Activated T-helper 1 cell treated with anti-CD3 and anti-CD28 coated beads, Interleukin-12 subunit alpha, Interleukin-12 subunit beta, Interleukin-2, Interleukin-4 antibody, amounts not matched to agents 30 ng/mL and 10 ng/mL and 1 ng/mL, durations not matched to agents 14 hours and 24 hours and 36 hours (primary cell): ENCODE results near the gene TBC1D10A. TPM values are rescaled to one million over a fixed set of nuclear protein-coding genes. Genes with fewer than 3 reads are reported as not detected.

Source experiments
- DNase-seq: peaks from one replicate; pipeline ENCODE4 v3.0.0; 2021; ENCODE audit warnings: low spot score
- H3K27ac Mint-ChIP-seq: one replicate; pipeline ENCODE4 v1.8.0; 2021; ENCODE audit warnings: mild to moderate bottlenecking, mixed read lengths
- H3K27me3 Mint-ChIP-seq: one replicate; pipeline ENCODE4 v1.8.0; 2022; ENCODE audit warnings: mild to moderate bottlenecking, moderate library complexity, mixed read lengths; ENCODE audit not compliant: insufficient read depth
- H3K36me3 Mint-ChIP-seq: one replicate; pipeline ENCODE4 v1.8.0; 2021; ENCODE audit warnings: low read depth, mixed read lengths
- H3K4me1 Mint-ChIP-seq: one replicate; pipeline ENCODE4 v1.8.0; 2021; ENCODE audit warnings: low read depth, mixed read lengths
- H3K4me3 Mint-ChIP-seq: one replicate; pipeline ENCODE4 v1.8.0; 2021; ENCODE audit warnings: mild to moderate bottlenecking, moderate library complexity, mixed read lengths
- H3K9me3 Mint-ChIP-seq: one replicate; pipeline ENCODE4 v1.8.0; 2021; ENCODE audit warnings: mixed read lengths
- intact Hi-C: fragments of 100-400 bp; cut with micrococcal nuclease; formaldehyde crosslinking; loops from one replicate; pipeline ENCODE4 v1.15.1; 2024
- total RNA-seq: library from RNA; stranded (reverse); gene quantifications from 2 replicates; pipeline ENCODE4 v1.2.3, GENCODE V29; 2022

The TBC1D10A gene
- total RNA-seq, 1 donor from 2014 or later = 17.3 TPM

- intact Hi-C loops = no loop called here
- Mint-ChIP-seq H3K27ac (peak overlapping the region; percentile 53), H3K4me1 (peaks cover 91% of the 10 kb centered on the region), H3K4me3 (peak overlapping the region; percentile 50), H3K36me3 (peaks cover 12% of the 10 kb centered on the region), H3K9me3 (no peaks in the 10 kb centered on the region), H3K27me3 (no peaks in the 10 kb centered on the region)
- no peak for DNase-seq
These were observed 15.6 kb downstream of the TBC1D10A start for GRCh38 chr22:30310881-30311771.

GRCh38 chr22:30309951-30310741 lies 16.6 kb downstream of the TBC1D10A start:
- Mint-ChIP-seq H3K27ac (peak overlapping the region; percentile 81), H3K9me3 (no peaks in the 10 kb centered on the region), H3K4me3 (peak overlapping the region; percentile 50), H3K36me3 (peaks cover 12% of the 10 kb centered on the region), H3K27me3 (no peaks in the 10 kb centered on the region), H3K4me1 (peaks cover 91% of the 10 kb centered on the region)
- intact Hi-C loops = loop anchor here (5.0 kb wide), 1 partner anchor 77 kb away; the partner anchor contains the start of gene RNF215
- DNase-seq = no peak

GRCh38 chr22:30308518-30309230 lies 18.1 kb downstream of the TBC1D10A start:
- Mint-ChIP-seq H3K36me3 (peaks cover 11% of the 10 kb centered on the region), H3K27ac (peak overlapping the region; percentile 70), H3K27me3 (no peaks in the 10 kb centered on the region), H3K4me1 (peaks cover 90% of the 10 kb centered on the region), H3K4me3 (peak overlapping the region; percentile 3), H3K9me3 (no peaks in the 10 kb centered on the region)
- intact Hi-C loops = loop anchor here (5.0 kb wide), 1 partner anchor 79 kb away; the partner anchor contains the start of gene RNF215
- DNase-seq = no peak

GRCh38 chr22:30308093-30308492 lies 18.6 kb downstream of the TBC1D10A start:
- Mint-ChIP-seq H3K9me3 (no peaks in the 10 kb centered on the region), H3K36me3 (peaks cover 16% of the 10 kb centered on the region), H3K27ac (peak overlapping the region; percentile 70), H3K4me3 (peak overlapping the region; percentile 3), H3K4me1 (peaks cover 94% of the 10 kb centered on the region), H3K27me3 (no peaks in the 10 kb centered on the region)
- DNase-seq = no peak
- intact Hi-C loops = loop anchor here (5.0 kb wide), 1 partner anchor 79 kb away; the partner anchor contains the start of gene RNF215

- peaks cover 20% of the 10 kb centered on the region for H3K36me3 Mint-ChIP-seq
- DNase-seq = no peak
- intact Hi-C loops = loop anchor here (5.0 kb wide), 1 partner anchor 80 kb away; the partner anchor contains the start of gene RNF215
- H3K27ac Mint-ChIP-seq = peak overlapping the region; percentile 95
- H3K4me3 Mint-ChIP-seq = peak overlapping the region; percentile 77
- H3K27me3 Mint-ChIP-seq = no peaks in the 10 kb centered on the region
- H3K9me3 Mint-ChIP-seq = no peaks in the 10 kb centered on the region
- peaks cover 94% of the 10 kb centered on the region for H3K4me1 Mint-ChIP-seq
These were observed 19.6 kb downstream of the TBC1D10A start for GRCh38 chr22:30307041-30307574.

GRCh38 chr22:30306627-30307011 lies 20.1 kb downstream of the TBC1D10A start:
- Mint-ChIP-seq H3K27me3 (no peaks in the 10 kb centered on the region), H3K4me3 (peak overlapping the region; percentile 77), H3K27ac (peak overlapping the region; percentile 95), H3K9me3 (no peaks in the 10 kb centered on the region), H3K4me1 (peaks cover 94% of the 10 kb centered on the region), H3K36me3 (peaks cover 20% of the 10 kb centered on the region)
- intact Hi-C loops = loop anchor here (1.0 to 5.0 kb wide), 4 partner anchors 9 to 81 kb away; partner anchors contain the start of genes CASTOR1, RNF215 and SF3A1
- no peak for DNase-seq

GRCh38 chr22:30305906-30306626 lies 20.7 kb downstream of the TBC1D10A start:
- DNase-seq = no peak
- intact Hi-C loops = loop anchor here (1.0 to 5.0 kb wide), 5 partner anchors 9 to 81 kb away; partner anchors contain the start of genes CASTOR1, RNF215 and SF3A1
- Mint-ChIP-seq H3K9me3 (no peaks in the 10 kb centered on the region), H3K27ac (peak overlapping the region; percentile 95), H3K36me3 (peaks cover 20% of the 10 kb centered on the region), H3K4me1 (peaks cover 94% of the 10 kb centered on the region), H3K4me3 (peak overlapping the region; percentile 77), H3K27me3 (no peaks in the 10 kb centered on the region)

GRCh38 chr22:30305519-30305905 lies 21.2 kb downstream of the TBC1D10A start:
- peaks cover 93% of the 10 kb centered on the region for H3K4me1 Mint-ChIP-seq
- intact Hi-C loops = loop anchor here (1.0 to 5.0 kb wide), 2 partner anchors 22 to 82 kb away; partner anchors contain the start of gene RNF215
- peak overlapping the region; percentile 77 for H3K4me3 Mint-ChIP-seq
- no peaks in the 10 kb centered on the region for H3K9me3 Mint-ChIP-seq
- DNase-seq = peak; percentile 68
- peak overlapping the region; percentile 95 for H3K27ac Mint-ChIP-seq
- H3K36me3 Mint-ChIP-seq = peaks cover 23% of the 10 kb centered on the region
- no peaks in the 10 kb centered on the region for H3K27me3 Mint-ChIP-seq

GRCh38 chr22:30304495-30305244 lies 22.1 kb downstream of the TBC1D10A start:
- H3K4me3 Mint-ChIP-seq = peak overlapping the region; percentile 77
- H3K9me3 Mint-ChIP-seq = no peaks in the 10 kb centered on the region
- peaks cover 84% of the 10 kb centered on the region for H3K4me1 Mint-ChIP-seq
- peak overlapping the region; percentile 95 for H3K27ac Mint-ChIP-seq
- peaks cover 21% of the 10 kb centered on the region for H3K36me3 Mint-ChIP-seq
- DNase-seq = no peak
- intact Hi-C loops = loop anchor here (1.0 to 5.0 kb wide), 2 partner anchors 23 to 83 kb away; partner anchors contain the start of gene RNF215
- H3K27me3 Mint-ChIP-seq = no peaks in the 10 kb centered on the region

- H3K4me3 Mint-ChIP-seq = peak overlapping the region; percentile 45
- H3K36me3 Mint-ChIP-seq = peaks cover 27% of the 10 kb centered on the region
- no peaks in the 10 kb centered on the region for H3K9me3 Mint-ChIP-seq
- intact Hi-C loops = no loop called here
- DNase-seq = no peak
- H3K27ac Mint-ChIP-seq = peak overlapping the region; percentile 91
- H3K27me3 Mint-ChIP-seq = no peaks in the 10 kb centered on the region
- H3K4me1 Mint-ChIP-seq = peaks cover 81% of the 10 kb centered on the region
These were observed 24.0 kb downstream of the TBC1D10A start for GRCh38 chr22:30302810-30303138.
